Measurements from ENCODE around the gene TFDP1. TPM values are rescaled to one million over a fixed set of nuclear protein-coding genes. Genes with fewer than 3 reads are reported as not detected.
"Not testable (repeated sequence)": the region's sequence is repeated elsewhere in the genome, so short reads cannot be mapped to it uniquely, and the experiment has no call there.

TFDP1 gene
- total RNA-seq, 2 donors from 2014 or later: 74.8 to 76.1 TPM

DNA sequence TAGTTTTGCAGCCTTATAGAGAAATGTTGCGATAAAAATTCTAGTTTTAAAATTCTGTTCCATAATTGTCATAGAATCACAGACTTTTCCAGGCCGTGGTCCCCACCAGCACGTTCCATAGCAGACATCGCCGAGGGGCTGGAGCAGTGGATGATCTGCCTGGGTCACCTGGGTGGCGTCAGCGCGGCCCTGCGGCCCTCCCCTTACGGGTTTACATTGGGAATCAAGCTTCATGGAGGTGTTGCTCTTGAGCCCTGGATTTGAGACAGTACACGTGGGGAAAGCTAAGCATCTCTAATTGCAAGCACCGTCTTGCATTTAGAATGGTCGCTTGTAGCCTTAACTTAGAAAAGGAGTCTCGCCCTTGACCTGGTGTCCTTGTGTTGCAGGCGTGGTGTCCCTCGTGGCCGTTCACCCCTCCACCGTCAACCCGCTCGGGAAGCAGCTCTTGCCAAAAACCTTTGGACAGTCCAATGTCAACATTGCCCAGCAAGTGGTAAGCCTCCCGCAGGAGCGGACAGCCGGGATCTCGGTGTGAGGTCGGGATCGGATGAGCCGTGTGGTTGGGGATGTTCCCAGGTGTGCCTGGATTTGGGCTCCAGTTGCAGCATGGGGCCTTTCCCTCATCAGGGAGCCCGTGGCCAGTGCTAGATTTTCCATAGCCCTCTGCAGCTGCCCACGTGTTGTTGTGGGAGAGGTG lies 38.4 kb downstream of the TFDP1 start:
- Histone ChIP-seq H3K4me1 (ENCODE audit: control insufficient read depth, insufficient read depth, low read length) (no peaks in the 10 kb centered on the region), H3K9me3 (ENCODE audit: control insufficient read depth, low read length) (peaks cover 12% of the 10 kb centered on the region), H3K36me3 (ENCODE audit: control insufficient read depth, insufficient read depth, low read length) (peaks cover 54% of the 10 kb centered on the region), H3K9ac (ENCODE audit: extremely low read depth, low read length, poor library complexity, severe bottlenecking) (no peak overlapping the region), H3K27ac (ENCODE audit: low read depth, low read length) (no peak overlapping the region), H3K27me3 (ENCODE audit: control insufficient read depth, insufficient read depth, low read length, poor library complexity, severe bottlenecking) (no peaks in the 10 kb centered on the region), H3K4me3 (ENCODE audit: low read length) (no peak overlapping the region)
- Mint-ChIP-seq H3K27ac (no peak overlapping the region), H3K27me3 (ENCODE audit: insufficient read depth) (no peaks in the 10 kb centered on the region), H3K9me3 (peaks cover 25% of the 10 kb centered on the region), H3K4me3 (no peak overlapping the region), H3K4me1 (peaks cover 2% of the 10 kb centered on the region), H3K36me3 (ENCODE audit: low read depth) (peaks cover 82% of the 10 kb centered on the region)
- TF ChIP-seq, protein P1, sequence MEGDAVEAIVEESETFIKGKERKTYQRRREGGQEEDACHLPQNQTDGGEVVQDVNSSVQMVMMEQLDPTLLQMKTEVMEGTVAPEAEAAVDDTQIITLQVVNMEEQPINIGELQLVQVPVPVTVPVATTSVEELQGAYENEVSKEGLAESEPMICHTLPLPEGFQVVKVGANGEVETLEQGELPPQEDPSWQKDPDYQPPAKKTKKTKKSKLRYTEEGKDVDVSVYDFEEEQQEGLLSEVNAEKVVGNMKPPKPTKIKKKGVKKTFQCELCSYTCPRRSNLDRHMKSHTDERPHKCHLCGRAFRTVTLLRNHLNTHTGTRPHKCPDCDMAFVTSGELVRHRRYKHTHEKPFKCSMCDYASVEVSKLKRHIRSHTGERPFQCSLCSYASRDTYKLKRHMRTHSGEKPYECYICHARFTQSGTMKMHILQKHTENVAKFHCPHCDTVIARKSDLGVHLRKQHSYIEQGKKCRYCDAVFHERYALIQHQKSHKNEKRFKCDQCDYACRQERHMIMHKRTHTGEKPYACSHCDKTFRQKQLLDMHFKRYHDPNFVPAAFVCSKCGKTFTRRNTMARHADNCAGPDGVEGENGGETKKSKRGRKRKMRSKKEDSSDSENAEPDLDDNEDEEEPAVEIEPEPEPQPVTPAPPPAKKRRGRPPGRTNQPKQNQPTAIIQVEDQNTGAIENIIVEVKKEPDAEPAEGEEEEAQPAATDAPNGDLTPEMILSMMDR (conservative IDR thresholded peaks at IDR 0.05): no peak
- WGBS, 2 experiments (ENCODE audit: insufficient coverage in 1 of 2, insufficient read length in 1 of 2): 91 to 92% methylated on average over 23 to 29 of the region's 29 CpGs
- DNase-seq: no peak

- no peaks in the 10 kb centered on the region for H3K4me1 Mint-ChIP-seq
- H3K9me3 Mint-ChIP-seq: peaks cover 25% of the 10 kb centered on the region
- peaks cover 77% of the 10 kb centered on the region for H3K36me3 Mint-ChIP-seq (ENCODE audit: low read depth)
- no peak overlapping the region for H3K9ac ChIP-seq (ENCODE audit: extremely low read depth, low read length, poor library complexity, severe bottlenecking)
- H3K4me3 ChIP-seq (ENCODE audit: low read length): no peak overlapping the region
- H3K4me3 Mint-ChIP-seq: no peak overlapping the region
- no peaks in the 10 kb centered on the region for H3K27me3 Mint-ChIP-seq (ENCODE audit: insufficient read depth)
- H3K9me3 ChIP-seq (ENCODE audit: control insufficient read depth, low read length): peaks cover 12% of the 10 kb centered on the region
- 93 to 94% methylated on average over 17 to 20 of the region's 20 CpGs for WGBS, 2 experiments (ENCODE audit: insufficient coverage in 1 of 2, insufficient read length in 1 of 2)
- no peak overlapping the region for H3K27ac Mint-ChIP-seq
- no peaks in the 10 kb centered on the region for H3K27me3 ChIP-seq (ENCODE audit: control insufficient read depth, insufficient read depth, low read length, poor library complexity, severe bottlenecking)
- H3K36me3 ChIP-seq (ENCODE audit: control insufficient read depth, insufficient read depth, low read length): peaks cover 51% of the 10 kb centered on the region
- DNase-seq: no peak
- TF ChIP-seq, protein P1 (conservative IDR thresholded peaks at IDR 0.05): no peak
- H3K4me1 ChIP-seq (ENCODE audit: control insufficient read depth, insufficient read depth, low read length): no peaks in the 10 kb centered on the region
- H3K27ac ChIP-seq (ENCODE audit: low read depth, low read length): no peak overlapping the region
Observed at GRCh38 chr13:113623491-113624234, 39.1 kb downstream of the TFDP1 start.

DNA sequence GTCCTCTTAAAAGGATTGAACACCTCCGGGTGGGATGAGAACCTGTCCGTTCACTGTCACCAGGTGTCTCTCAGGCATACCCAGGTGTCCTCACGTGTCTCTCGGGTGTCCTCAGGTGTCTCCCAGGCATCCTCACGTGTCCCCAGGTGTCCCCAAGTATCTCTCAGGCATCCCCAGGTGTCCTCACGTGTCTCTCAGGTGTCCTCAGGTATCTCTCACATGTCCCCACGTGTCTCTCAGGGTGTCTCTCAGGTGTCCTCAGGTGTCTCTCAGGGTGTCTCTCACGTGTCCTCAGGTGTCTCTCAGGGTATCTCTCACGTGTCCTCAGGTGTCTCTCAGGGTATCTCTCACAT lies 39.7 kb downstream of the TFDP1 start:
- Histone ChIP-seq H3K27ac (ENCODE audit: low read depth, low read length) (no peak overlapping the region), H3K9ac (ENCODE audit: extremely low read depth, low read length, poor library complexity, severe bottlenecking) (no peak overlapping the region), H3K9me3 (ENCODE audit: control insufficient read depth, low read length) (peaks cover 12% of the 10 kb centered on the region), H3K4me3 (ENCODE audit: low read length) (no peak overlapping the region), H3K36me3 (ENCODE audit: control insufficient read depth, insufficient read depth, low read length) (peaks cover 51% of the 10 kb centered on the region), H3K27me3 (ENCODE audit: control insufficient read depth, insufficient read depth, low read length, poor library complexity, severe bottlenecking) (no peaks in the 10 kb centered on the region), H3K4me1 (ENCODE audit: control insufficient read depth, insufficient read depth, low read length) (no peaks in the 10 kb centered on the region)
- TF ChIP-seq, protein P1 (conservative IDR thresholded peaks at IDR 0.05): no peak
- H3K27me3 Mint-ChIP-seq (ENCODE audit: insufficient read depth): no peaks in the 10 kb centered on the region
- WGBS, 2 experiments (ENCODE audit: insufficient coverage in 1 of 2, insufficient read length in 1 of 2): 94% methylated on average over 9 of the region's 9 CpGs
- no peak overlapping the region for H3K27ac Mint-ChIP-seq
- H3K4me1 Mint-ChIP-seq: no peaks in the 10 kb centered on the region
- H3K9me3 Mint-ChIP-seq: peaks cover 25% of the 10 kb centered on the region
- H3K36me3 Mint-ChIP-seq (ENCODE audit: low read depth): peaks cover 73% of the 10 kb centered on the region
- no peak for DNase-seq
- H3K4me3 Mint-ChIP-seq: no peak overlapping the region

DNA sequence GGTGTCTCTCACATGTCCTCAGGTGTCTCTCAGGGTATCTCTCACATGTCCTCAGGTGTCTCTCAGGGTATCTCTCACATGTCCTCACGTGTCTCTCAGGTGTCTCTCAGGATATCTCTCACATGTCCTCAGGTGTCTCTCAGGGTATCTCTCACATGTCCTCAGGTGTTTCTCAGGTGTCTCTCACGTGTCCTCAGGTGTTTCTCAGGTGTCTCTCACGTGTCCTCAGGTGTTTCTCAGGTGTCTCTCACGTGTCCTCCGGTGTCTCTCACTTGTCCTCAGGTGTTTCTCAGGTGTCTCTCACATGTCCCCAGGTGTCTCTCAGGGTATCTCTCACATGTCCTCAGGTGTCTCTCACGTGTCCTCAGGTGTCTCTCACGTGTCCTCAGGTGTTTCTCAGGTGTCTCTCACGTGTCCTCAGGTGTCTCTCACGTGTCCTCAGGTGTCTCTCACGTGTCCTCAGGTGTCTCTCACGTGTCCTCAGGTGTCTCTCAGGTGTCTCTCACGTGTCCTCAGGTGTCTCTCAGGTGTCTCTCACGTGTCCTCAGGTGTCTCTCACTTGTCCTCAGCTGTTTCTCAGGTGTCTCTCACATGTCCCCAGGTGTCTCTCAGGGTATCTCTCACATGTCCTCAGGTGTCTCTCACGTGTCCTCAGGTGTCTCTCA lies 40.2 kb downstream of the TFDP1 start:
- not testable (repeated sequence) for H3K4me3 ChIP-seq (ENCODE audit: low read length); H3K27ac Mint-ChIP-seq; H3K4me3 Mint-ChIP-seq; DNase-seq; H3K27me3 Mint-ChIP-seq (ENCODE audit: insufficient read depth); H3K27me3 ChIP-seq (ENCODE audit: control insufficient read depth, insufficient read depth, low read length, poor library complexity, severe bottlenecking); H3K4me1 Mint-ChIP-seq; H3K4me1 ChIP-seq (ENCODE audit: control insufficient read depth, insufficient read depth, low read length); H3K27ac ChIP-seq (ENCODE audit: low read depth, low read length); H3K9ac ChIP-seq (ENCODE audit: extremely low read depth, low read length, poor library complexity, severe bottlenecking)
- WGBS, 2 experiments (ENCODE audit: insufficient coverage in 1 of 2, insufficient read length in 1 of 2): 93 to 98% methylated on average over 14 of the region's 14 CpGs
- peaks cover 57% of the 10 kb centered on the region for H3K36me3 ChIP-seq (ENCODE audit: control insufficient read depth, insufficient read depth, low read length)
- Mint-ChIP-seq H3K36me3 (ENCODE audit: low read depth) (peaks cover 78% of the 10 kb centered on the region), H3K9me3 (peaks cover 25% of the 10 kb centered on the region)
- peaks cover 12% of the 10 kb centered on the region for H3K9me3 ChIP-seq (ENCODE audit: control insufficient read depth, low read length)
